GM12878 (cell line): Measurements from ENCODE around the gene RAC2.

Experiments
- CREM ChIP-seq: IDR thresholded peaks from 2 replicates; pipeline ENCODE4 v1.6.1; 2014; ENCODE audit warnings: antibody characterized with exemption, low read depth
- CTCF ChIP-seq, 3 experiments: IDR thresholded peaks in 2 of 3; conservative IDR thresholded peaks in 1 of 3; 2 replicates each; pipeline ENCODE4 v1.5.1; 2011; ENCODE audit warnings: low read depth in 3 of 3, low read length in 3 of 3, mild to moderate bottlenecking in 3 of 3, control low read depth in 2 of 3, moderate library complexity in 2 of 3, inconsistent platforms in 1 of 3, mixed read lengths in 1 of 3; ENCODE audit not compliant: control insufficient read depth in 2 of 3, insufficient read depth in 1 of 3; ENCODE audit errors: extremely low read depth in 1 of 3
- FOXK2 ChIP-seq: fragments of 450-650 bp; IDR thresholded peaks from 2 replicates; pipeline ENCODE4 v1.6.1; 2017; ENCODE audit warnings: mild to moderate bottlenecking, moderate library complexity
- HDGF ChIP-seq: fragments of 450-650 bp; IDR thresholded peaks from 2 replicates; pipeline ENCODE4 v1.6.1; 2016; ENCODE audit warnings: antibody characterized with exemption
- MXI1 ChIP-seq: fragments of 150-350 bp; IDR thresholded peaks from 2 replicates; pipeline ENCODE4 v1.6.1; 2011; ENCODE audit warnings: low read depth, mild to moderate bottlenecking, inconsistent platforms, low read length, improper control_type of control experiment

- TF ChIP-seq HDGF (no peak), CREM (no peak), FOXK2 (no peak), MXI1 (no peak), CTCF (IDR thresholded peaks at IDR 0.05 in 2 of 3, conservative IDR thresholded peaks at IDR 0.05 in 1 of 3; ENCODE audit: control insufficient read depth in 2 of 3, extremely low read depth in 1 of 3, insufficient read depth in 1 of 3, low read depth in 3 of 3, low read length in 3 of 3) (no peak)
Observed at GRCh38 chr22:37177755-37178154, 66.3 kb downstream of the RAC2 start.
